GM21717 (cell line): ENCODE results near the gene NSRP1.
"Not testable (repeated sequence)": the region's sequence is repeated elsewhere in the genome, so short reads cannot be mapped to it uniquely, and the experiment has no call there.

Source experiments
- ATAC-seq: cut with Tn5 transposase; IDR thresholded peaks from one replicate; pipeline ENCODE4 v1.9.1; 2021; ENCODE audit warnings: mild to moderate bottlenecking, moderate library complexity; ENCODE audit not compliant: unreplicated experiment

Gene NSRP1

GRCh38 chr17:30220414-30220813, 103.8 kb downstream of the NSRP1 start:
- ATAC-seq: no peak

GRCh38 chr17:30221346-30221745, 104.7 kb downstream of the NSRP1 start:
- no peak for ATAC-seq

- no peak for ATAC-seq
Measured at GRCh38 chr17:30222251-30222650, 105.6 kb downstream of the NSRP1 start.

GRCh38 chr17:30222721-30223175, 106.1 kb downstream of the NSRP1 start:
- ATAC-seq: no peak

- ATAC-seq: no peak
Measured at GRCh38 chr17:30224419-30224960, 107.9 kb downstream of the NSRP1 start.

- no peak for ATAC-seq
Measured at GRCh38 chr17:30225112-30225511, 108.5 kb downstream of the NSRP1 start.

GRCh38 chr17:30225919-30226553, 109.4 kb downstream of the NSRP1 start:
- ATAC-seq: no peak

- ATAC-seq: no peak
Measured at GRCh38 chr17:30226878-30227277, 110.3 kb downstream of the NSRP1 start.

- no peak for ATAC-seq
Measured at GRCh38 chr17:30228011-30228410, 111.4 kb downstream of the NSRP1 start.

GRCh38 chr17:30229012-30229411, 112.4 kb downstream of the NSRP1 start:
- no peak for ATAC-seq

- not testable (repeated sequence) for ATAC-seq
Measured at GRCh38 chr17:30230009-30230408, 113.4 kb downstream of the NSRP1 start.

GRCh38 chr17:30230596-30231125, 114.0 kb downstream of the NSRP1 start:
- ATAC-seq: no peak

GRCh38 chr17:30232015-30232823, 115.6 kb downstream of the NSRP1 start:
- ATAC-seq: no peak

GRCh38 chr17:30232824-30233427, 116.3 kb downstream of the NSRP1 start:
- ATAC-seq: no peak

GRCh38 chr17:30234296-30234695, 117.7 kb downstream of the NSRP1 start:
- no peak for ATAC-seq

- ATAC-seq: no peak
Measured at GRCh38 chr17:30234964-30235363, 118.3 kb downstream of the NSRP1 start.

GRCh38 chr17:30235386-30236296, 119.0 kb downstream of the NSRP1 start, which contains the start of gene SLC6A4:
Gene SLC6A4 (minus strand): TSS chr17:30235697. CDS start chr17:30221958, 13,739 bp downstream.
- ATAC-seq: no peak
